ENCODE results near the gene ID3. TPM values are rescaled to one million over a fixed set of nuclear protein-coding genes. Genes with fewer than 3 reads are reported as not detected.

The ID3 gene
- total and polyA plus RNA-seq, 2 of the 8 experiments (the other 6 are each of a cell fraction or from before 2014, with no cell fraction given): 240 to 304 TPM

GRCh38 chr1:23514111-23514679, 45.1 kb downstream of the ID3 start:
- no peak overlapping the region for H4K8ac ChIP-seq (ENCODE audit: extremely low read depth, insufficient read depth, low read length)
- 98% methylated on average over 3 of the region's 3 CpGs; no CpG with 5 or more reads in 1 of the 2 experiments for WGBS, 2 experiments (ENCODE audit: extremely low coverage in 1 of 2, insufficient coverage in 1 of 2, insufficient read length in 1 of 2, insufficient replicate concordance in 2 of 2, low coverage in 1 of 2, low lambda C conversion rate in 2 of 2, missing lambda C conversion rate in 1 of 2)
- no peak overlapping the region for H4K5ac ChIP-seq (ENCODE audit: insufficient read length, low read depth, low read length)
- no peak overlapping the region for H3K56ac ChIP-seq (replicated peaks; ENCODE audit: insufficient read length, low read depth, low read length)
- POLR2A ChIA-PET (ENCODE audit: partially characterized antibody): interaction anchor here (1.2 to 1.5 kb wide), 2 partner anchors 11 to 16 kb away, joined by 4 to 6 read pairs; no protein-coding TSS in a partner anchor
- peaks cover 0 to 12% (median 4%) of the 10 kb centered on the region in 4 experiments; a peak in 4 of 8 replicates for H3K36me3 ChIP-seq (ENCODE audit: control insufficient read depth in 2 of 4, insufficient read depth in 4 of 4, low read length in 3 of 4)
- no peak overlapping the region for H2AK5ac ChIP-seq (ENCODE audit: low read depth, low read length)
- H3K9ac ChIP-seq (replicated peaks in 1 of 4; ENCODE audit: extremely low read depth in 1 of 4, low read depth in 3 of 4, low read length in 3 of 4): no peak overlapping the region
- no peak overlapping the region for H2AFZ ChIP-seq (ENCODE audit: low read length)
- H3K4me3 ChIP-seq (ENCODE audit: extremely low read depth in 1 of 4, insufficient read depth in 2 of 4, low read depth in 3 of 4, low read length in 4 of 4): no peak overlapping the region
- no peak overlapping the region for H2BK20ac ChIP-seq (ENCODE audit: low read length)
- no peak overlapping the region for H3K4ac ChIP-seq (replicated peaks; ENCODE audit: insufficient read length, low read depth, low read length)
- H3K27me3 ChIP-seq (replicated peaks in 1 of 4; ENCODE audit: control insufficient read depth in 3 of 4, extremely low read depth in 1 of 4, insufficient read depth in 3 of 4, low read length in 3 of 4): no peaks in the 10 kb centered on the region
- no peaks in the 10 kb centered on the region for H3K4me1 ChIP-seq (replicated peaks in 1 of 4; ENCODE audit: control insufficient read depth in 3 of 4, insufficient read depth in 4 of 4, low read length in 3 of 4)
- no peaks in the 10 kb centered on the region for H3K79me2 ChIP-seq (ENCODE audit: control insufficient read depth in 1 of 2, insufficient read depth in 2 of 2, low read length in 2 of 2)
- FAIRE-seq (no peak), DNase-seq (ENCODE audit: low read depth in 1 of 2, low spot score in 2 of 2) (no peak)
- H4K91ac ChIP-seq (replicated peaks; ENCODE audit: insufficient read length, low read length): no peak overlapping the region
- CTCF ChIA-PET (ENCODE audit: partially characterized antibody): interaction anchor here (0.6 to 3.9 kb wide), 9 partner anchors 8 to 1588 kb away, joined by 3 to 34 read pairs (median 3); partner anchors contain the start of gene ASAP3
- no peak overlapping the region for H2BK12ac ChIP-seq (ENCODE audit: low read depth, low read length)
- H2BK15ac ChIP-seq (ENCODE audit: low read length): no peak overlapping the region
- H3K23me2 ChIP-seq (ENCODE audit: low read depth, low read length): no peaks in the 10 kb centered on the region; the same call in 1 of the 2 replicates
- no peaks in the 10 kb centered on the region for H3K9me3 ChIP-seq (ENCODE audit: insufficient read depth in 2 of 2, low read depth in 1 of 2, low read length in 1 of 2)
- H3K23ac ChIP-seq (ENCODE audit: insufficient read length): no peak overlapping the region
- no peak overlapping the region for H3K18ac ChIP-seq (ENCODE audit: extremely low read depth, low read length)
- H4K20me1 ChIP-seq (replicated peaks in 1 of 2; ENCODE audit: control insufficient read depth in 1 of 2, insufficient read depth in 2 of 2, low read length in 2 of 2): peaks cover 0 to 4% of the 10 kb centered on the region in 2 experiments
- no peak overlapping the region for H3K27ac ChIP-seq (ENCODE audit: low read depth, low read length)
- no peak overlapping the region for H2BK120ac ChIP-seq (replicated peaks; ENCODE audit: low read depth, low read length)
- no peak overlapping the region for H2BK5ac ChIP-seq (ENCODE audit: low read depth, low read length)
- H3K79me1 ChIP-seq (ENCODE audit: low read depth, low read length): no peaks in the 10 kb centered on the region
- no peak overlapping the region for H3K4me2 ChIP-seq (ENCODE audit: insufficient read depth in 1 of 2, low read depth in 2 of 2, low read length in 2 of 2)
- H3K14ac ChIP-seq (ENCODE audit: insufficient read length): no peak overlapping the region
- TF ChIP-seq CBX5 (IDR thresholded peaks at IDR 0.05; ENCODE audit: low read depth, low read length): no peak

Data from H1 (cell line).